HepG2 (cell line): ENCODE data around the gene CEP43.

Source experiments
- CREB1 ChIP-seq, 2 experiments: fragments of 450-650 bp in 1 of 2; IDR thresholded peaks; 2 replicates each; pipeline ENCODE4 v1.6.1; 2016 to 2017; ENCODE audit warnings: control low read depth in 1 of 2, mild to moderate bottlenecking in 1 of 2, missing compliant biosample characterization in 1 of 2, missing genetic modification characterization in 1 of 2
- EZH2 ChIP-seq: conservative IDR thresholded peaks from 2 replicates; pipeline ENCODE4 v1.6.1; 2012; ENCODE audit warnings: mild to moderate bottlenecking, low read depth, low read length, moderate library complexity
- FOXK1 ChIP-seq: sonication (generic); formaldehyde crosslinking; IDR thresholded peaks from 2 replicates; pipeline ENCODE4 v1.4.0; 2020; ENCODE audit warnings: low read depth, missing genetic modification reagents, borderline replicate concordance
- GTF3A ChIP-seq: sonication (generic); formaldehyde crosslinking; conservative IDR thresholded peaks from 2 replicates; pipeline ENCODE4 v1.4.0; 2020; ENCODE audit warnings: mild to moderate bottlenecking, missing genetic modification reagents
- IRF2 ChIP-seq: IDR thresholded peaks from 2 replicates; pipeline ENCODE4 v1.6.1; 2018; ENCODE audit warnings: missing genetic modification reagents, missing compliant biosample characterization
- JUNB ChIP-seq: sonication (generic); formaldehyde crosslinking; IDR thresholded peaks from 2 replicates; pipeline ENCODE4 v1.8.0; 2022; ENCODE audit warnings: missing genetic modification reagents, mild to moderate bottlenecking, borderline replicate concordance
- PAWR ChIP-seq: sonication (generic); formaldehyde crosslinking; IDR thresholded peaks from 2 replicates; pipeline ENCODE4 v1.4.0; 2020; ENCODE audit warnings: missing genetic modification reagents, mild to moderate bottlenecking, borderline replicate concordance
- SMARCC2 ChIP-seq: fragments of 450-650 bp; IDR thresholded peaks from 2 replicates; pipeline ENCODE4 v1.6.1; 2017; ENCODE audit warnings: antibody characterized with exemption, mild to moderate bottlenecking
- SP1 ChIP-seq, 2 experiments: fragments of 450-650 bp in 1 of 2; sonication (generic) in 1 of 2; formaldehyde crosslinking in 1 of 2; IDR thresholded peaks; 2 replicates each; pipeline versions ENCODE4 v1.4.0 to v1.6.1; 2016 to 2020; ENCODE audit warnings: missing genetic modification reagents in 1 of 2
- ZBTB21 ChIP-seq: sonication (generic); formaldehyde crosslinking; IDR thresholded peaks from 2 replicates; pipeline ENCODE4 v1.4.0; 2020; ENCODE audit warnings: missing genetic modification reagents
- ZFP36 ChIP-seq: fragments of 150-350 bp; IDR thresholded peaks from 2 replicates; pipeline ENCODE4 v1.6.1; 2018; ENCODE audit warnings: borderline replicate concordance, low read length, low read depth; ENCODE audit not compliant: partially characterized antibody
- ZNF577 ChIP-seq: sonication (generic); formaldehyde crosslinking; IDR thresholded peaks from 2 replicates; pipeline ENCODE4 v1.4.0; 2020; ENCODE audit warnings: mild to moderate bottlenecking, low read depth, missing genetic modification reagents, borderline replicate concordance
- TF ChIP-seq, protein P1 (sequence below): sonication (generic); formaldehyde crosslinking; IDR thresholded peaks from 2 replicates; pipeline ENCODE4 v1.9.0; 2021; ENCODE audit warnings: missing genetic modification reagents, borderline replicate concordance
- TF ChIP-seq, protein P2 (sequence below): sonication (generic); formaldehyde crosslinking; IDR thresholded peaks from 2 replicates; pipeline ENCODE4 v1.5.0; 2020; ENCODE audit warnings: mild to moderate bottlenecking, missing genetic modification reagents, moderate library complexity

DNA sequence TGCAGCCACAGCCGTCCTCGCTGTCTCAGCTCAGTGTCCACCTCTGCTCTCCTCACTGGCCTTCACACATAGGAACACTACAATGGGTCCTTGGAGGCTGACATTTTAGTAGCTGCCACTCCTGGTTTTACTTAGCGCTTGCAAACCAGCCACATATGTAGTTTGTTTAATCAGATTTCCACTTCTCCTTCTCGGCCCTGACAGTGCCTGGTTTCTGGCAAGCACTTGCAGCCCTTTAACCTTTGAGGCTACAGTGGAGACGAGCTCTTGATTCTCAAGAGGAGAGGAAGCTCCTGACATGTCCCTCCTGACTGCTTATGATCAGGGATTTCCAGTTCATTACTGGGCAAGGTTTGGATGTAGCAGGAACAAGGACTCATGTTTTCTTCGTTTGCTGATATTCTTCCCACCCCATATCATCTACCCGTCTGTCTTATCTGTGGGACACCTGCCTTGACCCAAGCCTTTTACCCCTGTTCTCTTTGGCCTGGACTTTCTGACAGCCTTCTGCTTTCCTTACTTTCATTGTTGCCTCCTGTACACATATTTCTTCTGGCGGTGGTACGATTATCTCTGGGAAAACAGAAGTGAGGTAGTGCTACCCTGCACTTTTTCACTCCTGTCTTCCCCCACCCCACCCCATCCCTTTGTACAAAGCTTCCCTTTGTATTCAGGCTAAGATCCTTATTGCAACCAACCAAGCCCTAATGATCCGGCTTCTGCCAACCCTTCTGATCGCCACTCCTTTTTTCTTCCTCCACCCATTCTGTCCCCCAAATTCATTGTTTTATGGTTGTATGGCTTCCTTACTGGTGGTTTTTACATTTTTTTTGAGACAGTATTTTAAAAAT is 31.2 kb downstream of the CEP43 start:
- TF ChIP-seq GTF3A (CRISPR knock-in tag) (no peak), JUNB (CRISPR knock-in tag) (no peak), IRF2 (CRISPR knock-in tag) (no peak), SMARCC2 (no peak), ZFP36 (no peak), PAWR (no peak), ZNF577 (CRISPR knock-in tag) (no peak), FOXK1 (CRISPR knock-in tag) (no peak), SP1 (IDR thresholded peaks at IDR 0.05) (no peak), SP1 (CRISPR knock-in tag; IDR thresholded peaks at IDR 0.05) (no peak), EZH2 (no peak), ZBTB21 (no peak), CREB1 (IDR thresholded peaks at IDR 0.05) (no peak), CREB1 (CRISPR knock-in tag; IDR thresholded peaks at IDR 0.05) (no peak)
- TF ChIP-seq, protein P1, sequence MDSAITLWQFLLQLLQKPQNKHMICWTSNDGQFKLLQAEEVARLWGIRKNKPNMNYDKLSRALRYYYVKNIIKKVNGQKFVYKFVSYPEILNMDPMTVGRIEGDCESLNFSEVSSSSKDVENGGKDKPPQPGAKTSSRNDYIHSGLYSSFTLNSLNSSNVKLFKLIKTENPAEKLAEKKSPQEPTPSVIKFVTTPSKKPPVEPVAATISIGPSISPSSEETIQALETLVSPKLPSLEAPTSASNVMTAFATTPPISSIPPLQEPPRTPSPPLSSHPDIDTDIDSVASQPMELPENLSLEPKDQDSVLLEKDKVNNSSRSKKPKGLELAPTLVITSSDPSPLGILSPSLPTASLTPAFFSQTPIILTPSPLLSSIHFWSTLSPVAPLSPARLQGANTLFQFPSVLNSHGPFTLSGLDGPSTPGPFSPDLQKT (CRISPR knock-in tag): no peak
- TF ChIP-seq, protein P2, sequence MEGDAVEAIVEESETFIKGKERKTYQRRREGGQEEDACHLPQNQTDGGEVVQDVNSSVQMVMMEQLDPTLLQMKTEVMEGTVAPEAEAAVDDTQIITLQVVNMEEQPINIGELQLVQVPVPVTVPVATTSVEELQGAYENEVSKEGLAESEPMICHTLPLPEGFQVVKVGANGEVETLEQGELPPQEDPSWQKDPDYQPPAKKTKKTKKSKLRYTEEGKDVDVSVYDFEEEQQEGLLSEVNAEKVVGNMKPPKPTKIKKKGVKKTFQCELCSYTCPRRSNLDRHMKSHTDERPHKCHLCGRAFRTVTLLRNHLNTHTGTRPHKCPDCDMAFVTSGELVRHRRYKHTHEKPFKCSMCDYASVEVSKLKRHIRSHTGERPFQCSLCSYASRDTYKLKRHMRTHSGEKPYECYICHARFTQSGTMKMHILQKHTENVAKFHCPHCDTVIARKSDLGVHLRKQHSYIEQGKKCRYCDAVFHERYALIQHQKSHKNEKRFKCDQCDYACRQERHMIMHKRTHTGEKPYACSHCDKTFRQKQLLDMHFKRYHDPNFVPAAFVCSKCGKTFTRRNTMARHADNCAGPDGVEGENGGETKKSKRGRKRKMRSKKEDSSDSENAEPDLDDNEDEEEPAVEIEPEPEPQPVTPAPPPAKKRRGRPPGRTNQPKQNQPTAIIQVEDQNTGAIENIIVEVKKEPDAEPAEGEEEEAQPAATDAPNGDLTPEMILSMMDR (CRISPR knock-in tag): no peak
